H1 (cell line): ENCODE measurements around the gene GRAMD1C. TPM values are rescaled to one million over a fixed set of nuclear protein-coding genes. Genes with fewer than 3 reads are reported as not detected.
A peak's percentile ranks its signal among the peaks of the same experiment; 100 is the strongest.

Experiments used
- CTCF ChIA-PET: fragments of 300-600 bp; sonication (Branson Sonifier 250); formaldehyde crosslinking; loops from one replicate; lab custom pipeline; 2021; ENCODE audit not compliant: partially characterized antibody; lab: Charles Lee
- POLR2A ChIA-PET: fragments of 300-600 bp; sonication (Branson Sonifier 250); formaldehyde crosslinking; loops from one replicate; lab custom pipeline; 2021; ENCODE audit warnings: inconsistent platforms; ENCODE audit not compliant: partially characterized antibody; lab: Charles Lee
- DNase-seq, 2 experiments: peaks; one replicate each; pipeline versions ENCODE4 v3.0.0 to v3.0.0-alpha.2; 2010 to 2022; ENCODE audit warnings: low spot score in 2 of 2, low read depth in 1 of 2, mixed read lengths in 1 of 2
- FAIRE-seq: peaks from 2 replicates; lab custom pipeline; 2011; peaks lifted over from hg19 to GRCh38; lab: Jason Lieb, UNC
- H2AFZ ChIP-seq: 2 replicates; pipeline ENCODE4 v1.8.1; 2012; ENCODE audit warnings: low read length, inconsistent platforms
- H2AK5ac ChIP-seq: 2 replicates; pipeline ENCODE4 v1.6.1; 2013; ENCODE audit warnings: low read depth, low read length
- H2BK120ac ChIP-seq: replicated peaks from 2 replicates; pipeline ENCODE3; 2013; ENCODE audit warnings: low read depth, low read length, inconsistent platforms
- H2BK12ac ChIP-seq: 2 replicates; pipeline ENCODE4 v1.6.1; 2013; ENCODE audit warnings: low read depth, low read length
- H2BK15ac ChIP-seq: 2 replicates; pipeline ENCODE4 v1.6.1; 2013; ENCODE audit warnings: low read length
- H2BK20ac ChIP-seq: 2 replicates; pipeline ENCODE4 v1.6.1; 2013; ENCODE audit warnings: low read length
- H2BK5ac ChIP-seq: 2 replicates; pipeline ENCODE4 v1.6.1; 2013; ENCODE audit warnings: low read depth, low read length
- H3K14ac ChIP-seq: 2 replicates; pipeline ENCODE4 v1.6.1; 2013; ENCODE audit warnings: inconsistent platforms; ENCODE audit not compliant: insufficient read length
- H3K18ac ChIP-seq: 2 replicates; pipeline ENCODE4 v1.6.1; 2013; ENCODE audit warnings: low read length; ENCODE audit errors: extremely low read depth
- H3K23ac ChIP-seq: 2 replicates; pipeline ENCODE4 v1.6.1; 2013; ENCODE audit warnings: inconsistent platforms; ENCODE audit not compliant: insufficient read length
- H3K23me2 ChIP-seq: 2 replicates; pipeline ENCODE4 v1.6.1; 2013; ENCODE audit warnings: low read depth, low read length
- H3K27ac ChIP-seq: 2 replicates; pipeline ENCODE4 v1.6.1; 2011; ENCODE audit warnings: low read depth, low read length, inconsistent platforms
- H3K27me3 ChIP-seq, 4 experiments: replicated peaks in 1 of 4; 1 replicate in 1 of 4; 2 replicates in 3 of 4; pipeline versions ENCODE4 v1.6.1 to v1.8.1; 2011 to 2013; ENCODE audit warnings: low read length in 3 of 4, mild to moderate bottlenecking in 3 of 4, inconsistent platforms in 2 of 4, mixed read lengths in 2 of 4, moderate library complexity in 1 of 4; ENCODE audit not compliant: control insufficient read depth in 3 of 4, insufficient read depth in 3 of 4; ENCODE audit errors: extremely low read depth in 1 of 4
- H3K36me3 ChIP-seq, 4 experiments: 2 replicates each; pipeline versions ENCODE4 v1.6.1 to v1.8.1; 2011 to 2013; ENCODE audit warnings: mild to moderate bottlenecking in 4 of 4, low read length in 3 of 4, moderate library complexity in 2 of 4, control low read depth in 1 of 4, inconsistent platforms in 1 of 4; ENCODE audit not compliant: insufficient read depth in 4 of 4, control insufficient read depth in 2 of 4
- H3K4ac ChIP-seq: replicated peaks from 2 replicates; pipeline ENCODE3; 2013; ENCODE audit warnings: low read length, low read depth, mixed read lengths, inconsistent platforms; ENCODE audit not compliant: insufficient read length
- H3K4me1 ChIP-seq, 4 experiments: replicated peaks in 1 of 4; 1 replicate in 1 of 4; 2 replicates in 3 of 4; pipeline versions ENCODE4 v1.6.1 to v1.8.1; 2011 to 2013; ENCODE audit warnings: low read length in 3 of 4, inconsistent platforms in 2 of 4, mixed read lengths in 1 of 4; ENCODE audit not compliant: insufficient read depth in 4 of 4, control insufficient read depth in 3 of 4
- H3K4me2 ChIP-seq, 2 experiments: 2 replicates each; pipeline versions ENCODE4 v1.6.1 to v1.8.1; 2011 to 2013; ENCODE audit warnings: low read depth in 2 of 2, low read length in 2 of 2, control low read depth in 1 of 2, inconsistent platforms in 1 of 2, mild to moderate bottlenecking in 1 of 2; ENCODE audit not compliant: insufficient read depth in 1 of 2
- H3K4me3 ChIP-seq, 4 experiments: fragments of 200-600, 300-600 bp in 1 of 4; sonication (generic), shearing (Covaris generic), sonication (Bioruptor Twin) in 1 of 4; 2 replicates each; pipeline versions ENCODE4 v1.5.1 to v1.8.1; 2011 to 2016; ENCODE audit warnings: low read length in 4 of 4, low read depth in 3 of 4, control low read depth in 2 of 4, inconsistent platforms in 2 of 4, mild to moderate bottlenecking in 2 of 4, mixed read lengths in 1 of 4, moderate library complexity in 1 of 4; ENCODE audit not compliant: insufficient read depth in 2 of 4; ENCODE audit errors: extremely low read depth in 1 of 4
- H3K56ac ChIP-seq: replicated peaks from 2 replicates; pipeline ENCODE3; 2013; ENCODE audit warnings: low read depth, mild to moderate bottlenecking, mixed read lengths, low read length, inconsistent platforms; ENCODE audit not compliant: insufficient read length
- H3K79me1 ChIP-seq: 2 replicates; pipeline ENCODE4 v1.6.1; 2013; ENCODE audit warnings: low read depth, low read length, control low read depth
- H3K79me2 ChIP-seq, 2 experiments: 2 replicates each; pipeline versions ENCODE4 v1.6.1 to v1.8.1; 2012 to 2013; ENCODE audit warnings: low read length in 2 of 2, mild to moderate bottlenecking in 2 of 2, inconsistent platforms in 1 of 2; ENCODE audit not compliant: insufficient read depth in 2 of 2, control insufficient read depth in 1 of 2
- H3K9ac ChIP-seq, 4 experiments: replicated peaks in 1 of 4; 1 replicate in 1 of 4; 2 replicates in 3 of 4; pipeline versions ENCODE4 v1.6.1 to v1.8.1; 2011 to 2013; ENCODE audit warnings: low read depth in 3 of 4, low read length in 3 of 4, control low read depth in 2 of 4, mild to moderate bottlenecking in 2 of 4, moderate library complexity in 2 of 4, inconsistent platforms in 1 of 4; ENCODE audit errors: extremely low read depth in 1 of 4
- H3K9me3 ChIP-seq, 2 experiments: 2 replicates each; pipeline versions ENCODE4 v1.6.1 to v1.8.1; 2012 to 2013; ENCODE audit warnings: mild to moderate bottlenecking in 2 of 2, moderate library complexity in 2 of 2, control low read depth in 1 of 2, inconsistent platforms in 1 of 2, low read depth in 1 of 2, low read length in 1 of 2, mixed read lengths in 1 of 2; ENCODE audit not compliant: insufficient read depth in 2 of 2
- H4K20me1 ChIP-seq, 2 experiments: replicated peaks in 1 of 2; 2 replicates each; pipeline versions ENCODE3 to v1.8.1; 2011 to 2013; ENCODE audit warnings: inconsistent platforms in 2 of 2, low read length in 2 of 2, mild to moderate bottlenecking in 1 of 2; ENCODE audit not compliant: insufficient read depth in 2 of 2, control insufficient read depth in 1 of 2
- H4K5ac ChIP-seq: 2 replicates; pipeline ENCODE4 v1.6.1; 2013; ENCODE audit warnings: low read length, low read depth, mixed read lengths, inconsistent platforms; ENCODE audit not compliant: insufficient read length
- H4K8ac ChIP-seq: 2 replicates; pipeline ENCODE4 v1.8.0; 2013; ENCODE audit warnings: mild to moderate bottlenecking, moderate library complexity, low read length, inconsistent platforms; ENCODE audit not compliant: insufficient read depth; ENCODE audit errors: extremely low read depth
- H4K91ac ChIP-seq: replicated peaks from 2 replicates; pipeline ENCODE3; 2013; ENCODE audit warnings: low read length, mixed read lengths, inconsistent platforms; ENCODE audit not compliant: insufficient read length
- CREB1 ChIP-seq: IDR thresholded peaks from 2 replicates; pipeline ENCODE4 v1.6.1; 2012; ENCODE audit warnings: inconsistent platforms
- EGR1 ChIP-seq: IDR thresholded peaks from 2 replicates; pipeline ENCODE4 v1.6.1; 2011; ENCODE audit warnings: low read depth, low read length, borderline replicate concordance
- EZH2 ChIP-seq: fragments of 200-600 bp; sonication (generic); IDR thresholded peaks from 2 replicates; pipeline ENCODE4 v1.7.1; 2012; ENCODE audit warnings: low read depth, mild to moderate bottlenecking, moderate library complexity, low read length, inconsistent platforms; ENCODE audit not compliant: severe bottlenecking
- FOSL1 ChIP-seq: IDR thresholded peaks from 2 replicates; pipeline ENCODE4 v1.6.1; 2011; ENCODE audit warnings: mild to moderate bottlenecking, low read depth, low read length, moderate library complexity; ENCODE audit not compliant: insufficient read depth
- JUN ChIP-seq: IDR thresholded peaks from 2 replicates; pipeline ENCODE4 v1.6.1; 2011; ENCODE audit warnings: low read depth, mild to moderate bottlenecking, improper control_type of control experiment, low read length
- POLR2AphosphoS5 ChIP-seq: IDR thresholded peaks from 2 replicates; pipeline ENCODE4 v1.6.1; 2011; ENCODE audit warnings: low read depth, low read length
- SP4 ChIP-seq: IDR thresholded peaks from 2 replicates; pipeline ENCODE4 v1.6.1; 2012; ENCODE audit warnings: low read length, inconsistent platforms
- TEAD4 ChIP-seq: IDR thresholded peaks from 2 replicates; pipeline ENCODE4 v1.6.1; 2012; ENCODE audit warnings: low read depth, low read length, inconsistent platforms, mixed read lengths
- WGBS, 2 experiments: shearing (Covaris generic) in 1 of 2; methylation state at CpG; one replicate each; pipeline versions ENCODE4 v1.1.6 to v1.1.7; 2013 to 2015; ENCODE audit warnings: low lambda C conversion rate in 2 of 2, mixed read lengths in 2 of 2, inconsistent platforms in 1 of 2, low coverage in 1 of 2, missing lambda C conversion rate in 1 of 2; ENCODE audit not compliant: insufficient replicate concordance in 2 of 2, insufficient coverage in 1 of 2, insufficient read length in 1 of 2; ENCODE audit errors: extremely low coverage in 1 of 2, missing lambda C conversion rate in 1 of 2; 5-methylcytosine and 5-hydroxymethylcytosine counted together
- polyA plus RNA-seq, 7 experiments: library from polyadenylated mRNA; depleted of rRNA in 3 of 7; stranded (reverse) in 5 of 7; unstranded in 2 of 7; fragments of >200 nt in 5 of 7; fragments of 200-250 nt in 2 of 7; gene quantifications; 1 replicate in 5 of 7; 2 replicates in 1 of 7; 4 replicates in 1 of 7; pipeline versions ENCODE4 v1.2.1 to v1.2.3, GENCODE V29; 2011 to 2013; ENCODE audit warnings: missing spikeins in 2 of 7, mixed read lengths in 2 of 7
- total RNA-seq: library from RNA; stranded (reverse); fragmentation: NEBNext Ultra II Directional; extraction: Animal tissue kit (Norgen Biotek cat#: 25700); gene quantifications from 2 replicates; pipeline ENCODE4 v1.2.1, GENCODE V29; 2021
- TF ChIP-seq, protein P1 (sequence below): IDR thresholded peaks from 2 replicates; pipeline ENCODE4 v1.6.1; 2012; ENCODE audit warnings: inconsistent platforms
- TF ChIP-seq, protein P2 (sequence below): IDR thresholded peaks from 2 replicates; pipeline ENCODE4 v1.6.1; 2011; ENCODE audit warnings: low read depth, mild to moderate bottlenecking, low read length; ENCODE audit not compliant: insufficient read depth

GRAMD1C gene
- total and polyA plus RNA-seq, 2 of the 8 experiments (the other 6 are each of a cell fraction or from before 2014, with no cell fraction given): 0.62 to 2.1 TPM

DNA sequence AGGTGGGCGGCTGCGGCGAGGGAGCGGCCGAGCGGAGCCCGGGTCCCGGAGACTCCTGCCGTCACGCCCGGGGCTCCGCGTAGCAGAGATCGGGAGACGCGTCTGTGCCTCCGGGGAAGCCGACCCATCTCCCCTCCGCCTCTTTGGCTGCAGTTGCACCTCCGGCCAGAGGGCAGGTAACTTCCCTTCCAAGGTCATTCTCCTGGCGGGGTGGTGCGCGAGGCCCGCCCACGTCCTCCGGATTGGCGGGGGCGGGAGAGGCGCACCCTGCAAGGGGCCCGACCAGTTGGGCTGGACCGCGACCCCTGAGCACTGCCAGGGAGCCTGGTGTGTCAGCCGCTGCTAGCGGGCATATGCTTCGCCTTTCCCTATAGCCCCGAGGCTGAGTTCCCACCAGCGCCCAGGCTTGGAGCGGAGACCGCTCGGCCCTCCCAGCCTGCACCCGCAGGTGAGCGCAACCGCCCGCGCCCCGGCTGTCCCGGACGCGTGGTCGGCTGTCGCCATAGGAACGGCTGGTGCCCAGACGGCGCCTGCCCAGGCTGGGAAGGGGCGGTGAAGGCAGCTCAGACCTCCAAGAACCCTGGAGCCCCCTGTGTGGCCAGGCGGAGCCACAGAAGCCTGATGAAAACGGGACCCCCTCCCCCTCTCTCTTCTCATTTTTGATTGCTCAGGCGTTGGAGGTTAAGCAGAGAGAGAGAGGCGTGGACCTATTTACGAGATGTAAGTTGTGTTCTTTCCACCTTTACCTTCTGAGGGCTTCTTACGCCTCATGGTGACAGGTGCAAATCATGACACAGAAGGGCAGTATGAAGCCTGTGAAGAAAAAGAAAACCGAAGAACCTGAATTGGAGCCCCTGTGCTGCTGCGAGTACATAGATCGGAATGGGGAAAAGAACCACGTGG lies 109.7 kb downstream of the GRAMD1C start:
- Histone ChIP-seq H3K79me2 (no peaks in the 10 kb centered on the region), H3K36me3 (no peaks in the 10 kb centered on the region), H3K23me2 (peaks cover 5% of the 10 kb centered on the region; the same call in 1 of the 2 replicates), H2BK20ac (no peak overlapping the region), H2BK12ac (no peak overlapping the region), H3K4me1 (peaks cover 0 to 4% (median 0%) of the 10 kb centered on the region in 4 experiments; a peak in 3 of 7 replicates), H2AFZ (peak overlapping the region; percentile 77; the same call in 1 of the 2 replicates), H3K56ac (peak overlapping the region; percentile 11), H4K8ac (no peak overlapping the region), H2BK15ac (no peak overlapping the region), H3K9me3 (no peaks in the 10 kb centered on the region), H2BK120ac (no peak overlapping the region), H2AK5ac (no peak overlapping the region), H3K27ac (no peak overlapping the region), H3K4me2 (peak overlapping the region; percentile 81 to 90), H3K9ac (peak overlapping the region in 2 of 4 experiments; percentile 29 to 57; a peak in 3 of 7 replicates), H4K5ac (peak overlapping the region; percentile 58), H2BK5ac (no peak overlapping the region; the same call in 1 of the 2 replicates), H3K18ac (no peak overlapping the region; the same call in 1 of the 2 replicates), H3K27me3 (0 out of 7 replicates have a peak, but pooled peaks cover 0 to 3% (median 1%) of the 10 kb centered on the region in 4 experiments), H3K23ac (no peak overlapping the region), H3K79me1 (no peaks in the 10 kb centered on the region), H3K4me3 (peak overlapping the region; percentile 52 to 78 (median 74)), H4K91ac (no peak overlapping the region), H4K20me1 (no peaks in the 10 kb centered on the region), H3K14ac (no peak overlapping the region), H3K4ac (no peak overlapping the region)
- DNase-seq (peak; percentile 29 to 85), FAIRE-seq (no peak)
- 4% methylated on average over 49 of the region's 65 CpGs; no CpG with 5 or more reads in 1 of the 2 experiments for WGBS, 2 experiments
- CTCF ChIA-PET: no interaction called here
- POLR2A ChIA-PET: interaction anchor here (0.6 kb wide), 1 partner anchor 398 kb away, joined by 3 read pairs; no protein-coding TSS in a partner anchor
- TF ChIP-seq JUN (no peak), CREB1 (no peak; the same call in 1 of the 2 replicates), EZH2 (no peak), POLR2AphosphoS5 (no peak), FOSL1 (no peak), TEAD4 (no peak), SP4 (no peak), EGR1 (peak; percentile 95)
- TF ChIP-seq, protein P1, sequence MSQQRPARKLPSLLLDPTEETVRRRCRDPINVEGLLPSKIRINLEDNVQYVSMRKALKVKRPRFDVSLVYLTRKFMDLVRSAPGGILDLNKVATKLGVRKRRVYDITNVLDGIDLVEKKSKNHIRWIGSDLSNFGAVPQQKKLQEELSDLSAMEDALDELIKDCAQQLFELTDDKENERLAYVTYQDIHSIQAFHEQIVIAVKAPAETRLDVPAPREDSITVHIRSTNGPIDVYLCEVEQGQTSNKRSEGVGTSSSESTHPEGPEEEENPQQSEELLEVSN: no peak
- TF ChIP-seq, protein P2, sequence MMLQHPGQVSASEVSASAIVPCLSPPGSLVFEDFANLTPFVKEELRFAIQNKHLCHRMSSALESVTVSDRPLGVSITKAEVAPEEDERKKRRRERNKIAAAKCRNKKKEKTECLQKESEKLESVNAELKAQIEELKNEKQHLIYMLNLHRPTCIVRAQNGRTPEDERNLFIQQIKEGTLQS: no peak
